GM03348 (cell line): ENCODE results near the gene WNT8B.

Experiments
- DNase-seq: peaks from one replicate; pipeline ENCODE4 v3.0.0; 2012; ENCODE audit warnings: low spot score

The WNT8B gene, protein sequence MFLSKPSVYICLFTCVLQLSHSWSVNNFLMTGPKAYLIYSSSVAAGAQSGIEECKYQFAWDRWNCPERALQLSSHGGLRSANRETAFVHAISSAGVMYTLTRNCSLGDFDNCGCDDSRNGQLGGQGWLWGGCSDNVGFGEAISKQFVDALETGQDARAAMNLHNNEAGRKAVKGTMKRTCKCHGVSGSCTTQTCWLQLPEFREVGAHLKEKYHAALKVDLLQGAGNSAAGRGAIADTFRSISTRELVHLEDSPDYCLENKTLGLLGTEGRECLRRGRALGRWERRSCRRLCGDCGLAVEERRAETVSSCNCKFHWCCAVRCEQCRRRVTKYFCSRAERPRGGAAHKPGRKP

DNA sequence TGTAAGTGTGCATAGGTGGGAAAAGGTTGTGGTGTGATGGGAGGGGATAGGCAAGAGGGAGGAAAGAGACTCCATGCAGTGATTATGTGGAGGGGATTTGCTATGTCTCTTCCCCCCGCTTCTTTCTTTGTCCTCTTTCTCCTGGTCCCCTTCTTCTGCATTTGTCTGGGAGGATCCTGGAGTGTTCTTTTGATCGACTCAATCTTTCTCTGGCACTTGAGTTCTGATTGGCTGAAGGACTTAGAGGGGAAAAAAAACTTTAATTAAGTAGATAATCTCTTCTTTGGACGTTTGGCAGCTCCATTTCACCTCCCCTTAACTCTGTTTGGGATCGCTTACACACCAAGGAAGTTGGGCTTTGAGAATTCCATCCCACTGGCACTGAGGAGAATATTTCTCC lies at the start of gene WNT8B:
WNT8B (plus strand) TSS at position 301 of the 400 bp plus-strand sequence. CDS start 160 bp downstream, outside the sequence.
- no peak for DNase-seq

DNA sequence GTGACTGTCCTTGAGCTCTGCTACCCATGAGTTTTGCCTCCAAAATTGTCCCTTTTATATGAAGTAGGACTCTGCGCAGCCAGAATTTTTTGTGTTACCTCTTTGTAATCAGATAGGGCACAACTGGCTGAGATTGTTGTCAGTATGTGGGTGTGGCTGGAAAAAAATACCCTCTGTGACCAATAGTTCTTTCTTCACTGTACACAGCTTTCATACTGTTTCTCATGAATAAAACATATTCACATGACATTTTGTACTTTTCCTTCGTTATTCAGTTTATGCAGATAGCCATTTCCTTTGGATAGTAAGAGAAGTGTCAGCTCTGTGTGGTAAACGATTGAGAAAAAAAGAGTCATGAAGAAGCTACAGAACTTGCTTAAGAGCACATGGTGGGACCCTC lies 49.6 kb upstream of the WNT8B start:
- DNase-seq: no peak

DNA sequence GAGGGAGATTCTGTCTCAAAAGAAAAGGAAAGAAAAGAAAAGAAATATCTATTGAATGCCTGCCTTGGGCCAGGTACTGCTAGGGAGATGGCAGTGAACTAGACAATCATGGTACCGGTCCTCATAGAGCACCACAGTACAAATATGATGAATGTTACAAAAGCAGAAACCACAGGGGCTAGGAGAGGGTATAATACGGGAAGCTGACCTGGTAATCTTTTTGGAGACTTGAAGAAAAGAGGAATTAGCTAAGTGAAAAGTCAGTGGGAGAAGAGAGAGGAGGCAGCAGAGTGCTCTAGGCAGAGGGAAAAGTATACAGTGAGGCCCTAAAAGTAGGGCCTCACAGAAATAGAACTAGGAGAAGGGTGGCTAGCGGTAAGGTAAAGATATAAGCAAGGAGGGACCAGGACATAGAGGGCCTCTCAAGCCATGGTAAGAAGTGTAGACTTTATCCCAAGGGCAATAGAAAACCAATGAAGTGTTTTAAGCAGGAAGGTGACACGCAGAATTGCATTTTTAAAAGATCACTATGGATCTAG lies 42.8 kb upstream of the WNT8B start:
- no peak for DNase-seq

DNA sequence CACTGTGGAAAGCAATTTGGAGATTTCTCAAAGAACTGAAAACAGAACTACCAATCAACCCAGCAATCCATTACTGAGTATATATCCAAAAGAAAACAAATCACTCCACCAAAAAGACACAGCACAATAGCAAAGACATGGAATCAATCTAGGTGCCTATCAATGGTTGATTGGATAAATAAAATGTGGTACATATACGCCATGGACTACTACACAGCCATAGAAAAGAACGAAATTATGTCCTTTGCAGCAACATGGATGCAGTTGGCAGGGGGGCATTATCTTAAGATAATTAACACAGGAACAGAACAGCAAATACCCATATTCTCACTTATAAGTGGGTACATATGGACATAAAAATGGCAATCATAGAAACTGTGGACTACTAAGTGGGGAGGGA lies 35.4 kb upstream of the WNT8B start:
- DNase-seq: no peak

DNA sequence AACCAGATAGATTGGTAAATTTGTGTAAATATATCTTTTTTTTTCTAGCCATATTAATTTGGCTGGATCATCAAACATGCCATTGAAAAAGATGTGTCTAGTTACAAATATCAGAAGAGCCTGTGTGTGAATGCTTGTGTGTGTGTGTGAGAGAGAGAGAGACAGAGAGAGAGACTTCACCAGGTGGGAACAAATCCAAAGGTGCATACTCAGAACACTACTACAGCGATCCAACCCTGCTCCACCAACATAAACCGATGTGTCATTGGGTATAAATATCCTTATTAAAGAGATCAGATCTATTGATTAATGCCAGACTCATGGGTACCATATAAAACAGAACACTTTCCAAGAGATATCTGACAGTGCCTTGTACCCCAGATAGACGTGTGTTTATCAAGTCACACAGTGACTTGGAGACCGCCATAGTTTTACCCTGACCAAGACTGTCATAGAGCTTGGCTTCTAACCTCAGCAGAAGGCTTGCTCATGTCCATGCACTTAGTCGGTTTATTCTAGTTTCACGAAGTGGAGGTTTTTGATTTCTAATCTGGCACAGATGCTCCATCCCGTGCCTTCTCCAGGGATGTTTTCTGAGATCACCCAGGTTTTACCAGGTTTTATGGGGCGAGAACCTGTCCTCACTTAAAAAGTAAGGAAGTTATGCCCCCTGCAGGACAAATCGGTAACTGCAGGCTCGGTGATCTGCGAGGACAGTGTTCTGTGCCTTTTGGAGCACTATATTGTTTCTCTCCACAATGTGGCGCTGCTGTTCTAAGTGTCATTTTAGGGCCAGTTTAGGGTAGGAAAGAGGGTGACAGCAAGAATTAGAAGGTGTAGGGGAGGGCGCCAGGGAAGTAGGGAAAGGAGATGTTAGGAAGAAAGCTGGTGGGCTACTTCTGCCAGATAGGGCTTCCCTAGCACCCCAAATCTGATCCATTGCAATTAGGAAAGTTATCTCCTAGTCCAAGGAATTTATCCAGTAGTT lies 29.3 kb upstream of the WNT8B start:
- peak; percentile 89 for DNase-seq

DNA sequence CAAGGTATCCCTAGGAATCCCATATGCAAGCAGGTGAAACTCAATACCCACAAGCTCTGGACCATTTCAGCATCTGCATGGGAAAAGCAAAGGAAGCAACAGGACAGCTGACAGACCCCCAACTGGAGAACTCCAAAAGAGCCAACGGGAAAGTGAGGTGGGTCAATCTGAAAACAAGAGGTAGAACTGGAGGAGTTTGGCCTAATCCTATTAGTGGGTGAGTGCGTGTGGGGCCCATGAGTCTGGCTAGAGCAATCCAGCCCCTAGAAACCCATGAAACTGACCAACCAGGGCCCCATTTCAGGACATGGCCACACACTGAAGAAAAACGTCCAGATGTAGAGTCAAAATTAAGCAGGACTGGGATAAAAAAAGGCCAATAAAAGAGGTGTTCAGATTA lies 26.6 kb upstream of the WNT8B start:
- no peak for DNase-seq

DNA sequence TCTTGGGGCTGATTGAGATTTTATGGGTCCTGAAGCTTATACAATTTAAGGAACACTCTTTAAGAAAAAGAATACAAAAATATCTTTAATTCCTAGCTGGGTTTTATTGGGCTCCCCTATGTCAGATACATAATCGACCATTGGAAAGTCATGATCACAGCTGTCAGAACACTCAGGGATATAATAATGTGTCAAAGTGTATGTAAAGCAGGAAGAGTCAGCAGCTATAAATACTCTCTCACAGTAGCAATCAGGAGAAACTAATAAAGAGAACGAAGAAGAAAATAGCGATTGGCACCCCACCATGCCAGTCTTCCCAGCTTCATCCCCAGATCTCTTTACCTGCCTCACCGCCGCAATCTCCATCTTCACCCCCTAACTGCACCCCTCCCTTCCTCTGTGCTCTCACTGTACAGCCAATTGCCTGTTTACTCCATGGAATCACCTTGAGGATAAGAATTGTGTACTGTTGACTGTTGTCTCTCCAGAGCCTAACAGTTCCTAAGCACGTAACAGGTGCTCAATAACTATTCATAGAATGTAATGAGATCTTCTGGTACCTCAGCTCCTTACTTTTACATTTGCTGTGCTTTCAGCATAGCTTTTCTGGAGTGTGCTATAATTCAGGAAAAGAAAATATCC lies 24.0 kb upstream of the WNT8B start:
- no peak for DNase-seq

DNA sequence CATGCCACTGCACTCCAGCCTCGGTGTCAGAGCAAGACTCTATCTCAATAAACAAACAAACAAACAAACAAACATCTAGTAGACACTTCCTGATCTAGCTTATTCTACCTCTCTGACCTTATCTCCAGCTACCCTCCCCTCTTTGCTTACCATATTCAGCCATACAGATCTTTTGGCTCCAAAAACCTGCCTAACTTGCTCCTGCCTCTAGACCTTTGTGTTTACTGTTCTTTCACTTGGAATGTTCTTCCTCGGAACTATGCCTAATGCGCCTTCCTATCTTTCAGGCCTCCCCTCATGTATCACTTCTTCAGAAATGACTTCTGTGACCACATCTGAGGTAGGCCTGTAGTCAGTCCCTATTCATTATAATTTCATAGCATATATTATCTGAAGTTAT lies 20.3 kb upstream of the WNT8B start:
- no peak for DNase-seq

DNA sequence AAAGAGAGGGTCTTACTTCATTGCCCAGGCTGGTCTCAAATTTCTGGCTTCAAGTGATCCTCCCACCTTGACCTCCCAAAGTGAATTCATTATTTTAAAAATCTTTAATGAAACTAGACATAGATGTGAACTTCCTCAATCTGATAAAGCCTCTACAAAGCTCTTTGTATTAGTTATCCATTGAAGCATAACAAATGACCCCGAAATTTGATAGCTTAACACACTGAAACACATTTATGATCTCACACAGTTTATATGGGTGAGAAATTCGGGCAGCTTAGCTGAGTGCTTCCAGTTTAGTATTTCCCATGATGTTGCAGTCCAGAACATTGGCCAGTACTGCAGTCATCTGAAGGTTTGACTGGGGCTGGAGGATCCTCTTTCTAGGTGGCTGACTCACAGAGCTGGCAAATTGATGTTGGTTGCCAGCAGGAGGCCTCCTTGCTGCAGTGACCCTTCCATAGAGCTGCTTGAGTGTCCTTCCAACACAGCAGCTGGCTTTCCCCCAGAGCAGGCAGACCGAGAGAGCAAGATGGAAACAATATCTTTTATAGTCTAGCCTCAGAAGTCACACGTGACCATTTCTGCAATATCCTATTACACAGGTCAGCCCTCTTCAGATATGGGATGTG lies 16.6 kb upstream of the WNT8B start:
- DNase-seq: no peak

DNA sequence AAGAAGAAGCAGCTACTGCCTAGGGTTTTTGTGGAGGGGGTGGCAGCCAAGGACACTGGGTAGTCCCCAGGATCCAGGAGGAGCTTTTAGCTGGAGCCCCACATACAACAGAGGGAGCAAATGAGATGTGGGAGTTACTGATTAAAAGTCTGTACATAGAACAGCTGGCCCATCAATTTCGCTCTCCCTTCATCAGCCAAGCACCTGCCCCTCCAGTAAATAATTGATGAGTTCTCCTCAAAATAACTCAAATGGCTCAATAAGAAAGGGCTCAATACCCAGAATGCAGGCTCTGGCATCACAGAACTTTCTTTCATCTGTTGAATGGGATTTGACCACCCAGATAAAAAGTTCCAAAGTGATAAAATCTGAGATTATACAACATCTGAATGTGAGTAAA lies 15.1 kb upstream of the WNT8B start:
- no peak for DNase-seq

DNA sequence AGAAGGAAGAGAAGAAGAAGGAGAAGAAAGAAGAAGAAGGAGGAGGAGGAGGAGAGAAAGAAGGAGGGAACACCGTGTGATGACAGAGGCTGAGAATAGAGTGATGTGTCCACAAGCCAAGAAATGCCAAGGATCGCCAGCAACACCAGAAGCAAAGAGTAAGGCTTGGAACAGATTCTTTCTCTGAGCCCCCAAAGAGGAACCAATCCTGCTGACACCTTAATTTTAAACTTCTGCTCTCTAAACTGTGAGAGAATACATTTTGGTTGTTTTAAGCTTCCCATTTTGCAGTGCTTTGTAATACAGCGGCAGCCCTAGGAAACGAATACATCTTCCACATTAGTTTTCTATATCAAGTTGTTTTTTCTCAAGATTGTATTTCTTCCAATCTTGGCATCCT lies 13.9 kb upstream of the WNT8B start:
- DNase-seq: no peak

DNA sequence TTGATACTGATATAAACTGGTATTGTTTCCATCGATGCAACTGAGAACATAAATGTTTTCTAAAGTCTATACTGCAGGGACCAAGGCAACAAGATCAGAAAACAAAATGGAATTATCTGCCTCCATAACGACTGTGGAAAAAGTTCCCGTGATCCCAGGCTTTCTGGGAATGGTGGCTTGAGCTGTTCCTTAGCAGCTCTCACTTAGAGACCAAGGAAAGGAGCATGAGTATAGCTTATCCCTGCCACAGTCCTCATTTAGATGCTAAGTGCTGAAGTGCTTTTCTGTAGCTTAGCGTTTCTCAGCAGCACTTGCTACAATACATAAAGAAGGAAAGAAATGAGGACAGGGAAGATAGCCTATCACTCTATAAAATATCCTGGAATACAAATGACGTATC lies 5.5 kb downstream of the WNT8B start:
- DNase-seq: no peak

DNA sequence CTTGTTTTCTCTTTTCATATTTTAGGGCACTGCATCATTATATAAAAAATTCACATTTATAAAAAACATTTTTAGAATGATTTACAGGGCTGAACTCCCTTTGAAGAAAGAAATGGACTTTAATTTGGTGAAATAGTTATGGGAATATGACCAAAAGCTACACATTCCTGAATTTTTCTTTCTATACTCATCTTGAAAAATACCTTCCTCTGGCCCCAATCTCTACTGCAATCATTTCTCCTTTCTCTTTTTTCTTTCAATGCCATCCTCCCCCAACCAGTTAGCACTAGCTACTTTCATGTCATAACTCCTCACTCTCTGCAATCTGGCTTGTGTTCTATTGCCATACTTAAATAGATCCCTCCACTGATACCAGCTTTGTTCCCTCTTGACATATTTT lies 6.2 kb downstream of the WNT8B start:
- no peak for DNase-seq

DNA sequence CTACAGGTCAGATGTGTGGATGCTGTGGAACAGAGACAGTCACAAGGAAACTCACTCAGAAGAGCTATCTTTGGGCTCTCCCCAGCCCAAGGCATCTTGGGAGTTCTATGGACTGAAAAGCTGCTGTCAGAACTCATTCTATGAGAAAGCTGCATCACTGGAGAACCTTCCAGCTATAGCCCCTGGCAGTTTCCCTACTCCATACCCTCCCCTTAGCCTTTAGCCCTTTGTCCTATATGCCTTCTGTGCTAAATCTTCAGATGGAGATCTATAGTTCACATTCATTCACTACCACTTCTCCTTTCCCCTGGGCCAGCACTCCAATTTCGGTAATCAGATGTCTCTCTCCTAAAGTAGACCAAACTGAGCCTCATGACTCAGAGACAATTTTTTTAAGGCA lies 6.9 kb downstream of the WNT8B start:
- DNase-seq: no peak

DNA sequence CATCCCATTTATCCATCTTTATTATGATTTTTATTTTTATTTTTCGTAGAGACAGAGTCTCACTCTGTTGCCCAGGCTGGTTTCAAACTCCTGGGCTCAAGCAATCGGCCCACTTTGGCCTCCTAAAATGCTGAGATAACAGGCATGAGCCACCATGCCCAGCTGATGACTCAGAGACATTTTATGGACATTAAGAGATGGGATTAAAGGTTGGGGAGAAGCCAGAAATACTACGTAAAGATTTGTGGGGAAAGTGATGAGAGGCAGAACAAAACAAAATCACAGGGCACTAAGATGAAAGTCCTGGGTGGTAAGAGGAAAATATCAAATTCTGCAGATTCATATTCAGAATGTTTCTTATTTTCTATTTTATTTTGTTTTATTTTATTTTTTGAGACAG lies 7.6 kb downstream of the WNT8B start:
- DNase-seq: no peak

DNA sequence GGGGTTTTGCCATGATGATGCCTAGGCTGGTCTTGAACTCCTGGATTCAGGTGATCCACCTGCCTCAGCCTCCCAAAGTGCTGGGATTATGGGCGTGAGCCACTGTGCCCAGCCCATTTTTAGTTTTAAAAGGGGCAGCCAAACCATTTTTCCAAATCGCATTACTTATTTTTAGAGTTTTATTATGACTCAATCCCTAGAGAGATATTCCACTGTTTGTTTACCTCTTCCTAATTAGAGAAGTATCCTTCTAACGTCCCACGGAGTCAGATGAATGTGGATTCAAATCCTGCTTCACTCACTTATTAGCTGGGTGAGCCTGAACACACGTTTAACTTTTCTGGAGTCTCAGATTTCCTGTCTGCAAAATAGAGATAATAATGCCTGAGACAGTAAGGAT lies 15.2 kb downstream of the WNT8B start:
- no peak for DNase-seq

DNA sequence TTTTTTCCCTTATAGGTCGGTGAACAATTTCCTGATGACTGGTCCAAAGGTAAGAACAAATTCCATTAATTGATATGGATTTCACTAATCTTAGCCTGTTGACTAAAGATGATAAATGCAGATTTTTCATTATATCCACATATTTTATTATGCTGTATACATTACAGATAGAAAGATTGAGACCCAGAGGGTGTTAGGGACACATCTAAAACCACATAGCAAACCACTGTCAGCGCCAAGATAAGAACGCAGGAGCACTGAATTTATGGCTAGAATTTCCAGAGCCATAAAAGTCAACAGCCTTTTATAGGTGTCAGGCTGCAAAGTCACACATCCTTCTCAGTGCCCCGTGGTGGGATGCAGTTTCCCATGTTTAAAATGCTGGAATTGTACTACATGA lies 16.2 kb downstream of the WNT8B start:
- no peak for DNase-seq

DNA sequence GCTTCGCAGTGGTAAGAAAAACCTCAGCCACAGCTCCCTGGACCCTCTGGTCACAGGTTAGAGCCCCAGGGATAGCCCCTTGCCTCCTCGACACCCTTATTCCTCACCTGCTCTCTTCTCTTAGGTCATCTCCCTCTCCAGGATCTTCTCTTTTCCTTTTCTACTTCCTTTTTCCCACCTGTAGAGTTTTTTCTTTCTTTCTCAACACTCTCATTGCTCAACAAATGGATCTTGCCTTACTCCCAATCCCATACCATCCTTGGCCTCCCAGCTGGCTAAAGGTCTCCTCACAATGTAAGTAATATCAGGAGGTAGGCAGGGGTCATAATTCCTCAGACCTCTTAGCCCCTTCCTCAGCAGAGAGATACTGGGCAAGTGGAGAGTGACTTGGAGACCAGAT lies 17.2 kb downstream of the WNT8B start:
- no peak for DNase-seq

DNA sequence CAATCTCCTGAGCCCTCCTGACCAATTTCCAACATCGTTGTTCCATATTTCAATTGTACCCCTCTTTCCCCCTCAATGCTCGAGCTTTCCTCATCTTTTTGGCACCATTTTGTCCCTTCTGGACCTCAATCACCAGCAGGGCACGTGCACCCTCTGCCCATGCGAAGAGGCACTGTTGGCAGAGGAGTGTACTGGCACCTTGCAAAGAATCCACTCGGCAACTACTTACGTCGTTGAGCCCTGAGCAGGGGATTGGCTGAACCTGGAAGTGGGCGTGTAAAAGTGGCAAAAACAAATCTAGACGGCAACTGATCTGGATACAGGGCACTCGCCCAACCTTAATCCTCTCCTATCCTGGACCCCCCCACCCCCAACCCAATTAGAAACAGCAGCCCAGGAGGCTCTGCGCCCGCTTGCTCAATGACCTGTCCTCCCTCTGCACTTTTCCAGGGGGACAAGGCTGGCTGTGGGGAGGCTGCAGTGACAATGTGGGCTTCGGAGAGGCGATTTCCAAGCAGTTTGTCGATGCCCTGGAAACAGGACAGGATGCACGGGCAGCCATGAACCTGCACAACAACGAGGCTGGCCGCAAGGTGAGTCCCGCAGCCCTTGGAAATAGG lies 18.8 kb downstream of the WNT8B start:
- DNase-seq: peak; percentile 92

DNA sequence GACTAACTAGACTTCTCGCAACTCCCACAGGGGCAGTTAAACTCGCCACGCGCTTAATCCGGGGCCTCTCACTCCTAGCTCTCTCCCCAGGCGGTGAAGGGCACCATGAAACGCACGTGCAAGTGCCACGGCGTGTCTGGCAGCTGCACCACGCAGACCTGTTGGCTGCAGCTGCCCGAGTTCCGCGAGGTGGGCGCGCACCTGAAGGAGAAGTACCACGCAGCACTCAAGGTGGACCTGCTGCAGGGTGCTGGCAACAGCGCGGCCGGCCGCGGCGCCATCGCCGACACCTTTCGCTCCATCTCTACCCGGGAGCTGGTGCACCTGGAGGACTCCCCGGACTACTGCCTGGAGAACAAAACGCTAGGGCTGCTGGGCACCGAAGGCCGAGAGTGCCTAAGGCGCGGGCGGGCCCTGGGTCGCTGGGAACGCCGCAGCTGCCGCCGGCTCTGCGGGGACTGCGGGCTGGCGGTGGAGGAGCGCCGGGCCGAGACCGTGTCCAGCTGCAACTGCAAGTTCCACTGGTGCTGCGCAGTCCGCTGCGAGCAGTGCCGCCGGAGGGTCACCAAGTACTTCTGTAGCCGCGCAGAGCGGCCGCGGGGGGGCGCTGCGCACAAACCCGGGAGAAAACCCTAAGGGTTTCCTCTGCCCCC lies 19.5 kb downstream of the WNT8B start:
- peak; percentile 86 for DNase-seq

DNA sequence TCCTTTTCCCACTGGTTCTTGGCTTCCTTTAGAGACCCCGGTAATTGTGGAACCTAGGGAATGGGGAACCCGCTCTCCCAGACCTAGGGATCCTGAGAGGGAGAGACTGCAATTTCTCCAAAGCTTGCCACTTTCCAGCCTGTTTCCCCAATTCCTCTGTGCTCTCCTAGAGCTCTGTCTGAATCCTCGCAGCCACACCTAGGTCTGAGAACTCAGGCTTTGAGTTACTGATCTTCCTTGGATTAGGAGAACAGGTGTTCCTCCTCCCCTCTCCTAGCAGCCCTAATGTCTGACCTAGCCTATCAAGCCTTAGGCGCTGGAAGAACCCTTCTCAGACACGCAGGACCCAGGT lies 20.0 kb downstream of the WNT8B start:
- no peak for DNase-seq
